GM19023 (cell line): Measurements from ENCODE around the gene SLC29A1.

Experiments
- ATAC-seq: cut with Tn5 transposase; IDR thresholded peaks from one replicate; pipeline ENCODE4 v1.9.1; 2021; ENCODE audit warnings: mild to moderate bottlenecking, moderate library complexity; ENCODE audit not compliant: unreplicated experiment

The SLC29A1 gene

DNA sequence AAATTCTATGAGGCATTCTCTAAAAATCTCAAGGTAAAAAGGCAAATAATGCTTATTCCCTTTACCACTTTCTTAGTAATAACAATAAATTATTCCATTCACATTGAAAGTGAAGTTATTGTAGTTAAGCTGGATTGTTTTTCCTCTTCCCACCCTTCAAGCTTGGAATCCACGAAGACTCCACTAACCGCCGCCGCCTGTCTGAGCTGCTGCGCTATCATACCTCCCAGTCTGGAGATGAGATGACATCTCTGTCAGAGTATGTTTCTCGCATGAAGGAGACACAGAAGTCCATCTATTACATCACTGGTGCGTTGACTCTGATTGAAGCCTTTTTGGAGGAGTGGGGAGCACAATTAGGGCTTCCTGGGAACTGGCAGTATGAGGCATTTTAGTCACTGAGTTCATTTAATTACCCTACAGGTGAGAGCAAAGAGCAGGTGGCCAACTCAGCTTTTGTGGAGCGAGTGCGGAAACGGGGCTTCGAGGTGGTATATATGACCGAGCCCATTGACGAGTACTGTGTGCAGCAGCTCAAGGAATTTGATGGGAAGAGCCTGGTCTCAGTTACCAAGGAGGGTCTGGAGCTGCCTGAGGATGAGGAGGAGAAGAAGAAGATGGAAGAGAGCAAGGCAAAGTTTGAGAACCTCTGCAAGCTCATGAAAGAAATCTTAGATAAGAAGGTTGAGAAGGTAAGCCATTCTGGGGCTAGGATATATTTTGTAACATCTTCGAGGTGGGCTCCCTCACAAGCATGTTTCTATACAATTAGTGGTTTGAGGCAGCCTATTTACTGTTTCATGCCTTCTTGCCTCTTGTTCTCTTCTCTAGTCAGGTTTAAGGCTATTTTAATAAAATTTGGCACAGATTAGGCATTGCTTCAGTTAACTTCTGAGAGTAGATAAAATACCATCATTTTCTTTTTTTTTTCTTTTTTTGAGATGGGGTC is 28.5 kb downstream of the SLC29A1 start:
- ATAC-seq, result no peak

- ATAC-seq, result no peak
Observed at GRCh38 chr6:44253307-44254101, 30.1 kb downstream of the SLC29A1 start.

- ATAC-seq, result no peak
Observed at GRCh38 chr6:44254191-44255104, 31.1 kb downstream of the SLC29A1 start.

GRCh38 chr6:44255105-44255808 is 31.9 kb downstream of the SLC29A1 start:
- no peak for ATAC-seq

DNA sequence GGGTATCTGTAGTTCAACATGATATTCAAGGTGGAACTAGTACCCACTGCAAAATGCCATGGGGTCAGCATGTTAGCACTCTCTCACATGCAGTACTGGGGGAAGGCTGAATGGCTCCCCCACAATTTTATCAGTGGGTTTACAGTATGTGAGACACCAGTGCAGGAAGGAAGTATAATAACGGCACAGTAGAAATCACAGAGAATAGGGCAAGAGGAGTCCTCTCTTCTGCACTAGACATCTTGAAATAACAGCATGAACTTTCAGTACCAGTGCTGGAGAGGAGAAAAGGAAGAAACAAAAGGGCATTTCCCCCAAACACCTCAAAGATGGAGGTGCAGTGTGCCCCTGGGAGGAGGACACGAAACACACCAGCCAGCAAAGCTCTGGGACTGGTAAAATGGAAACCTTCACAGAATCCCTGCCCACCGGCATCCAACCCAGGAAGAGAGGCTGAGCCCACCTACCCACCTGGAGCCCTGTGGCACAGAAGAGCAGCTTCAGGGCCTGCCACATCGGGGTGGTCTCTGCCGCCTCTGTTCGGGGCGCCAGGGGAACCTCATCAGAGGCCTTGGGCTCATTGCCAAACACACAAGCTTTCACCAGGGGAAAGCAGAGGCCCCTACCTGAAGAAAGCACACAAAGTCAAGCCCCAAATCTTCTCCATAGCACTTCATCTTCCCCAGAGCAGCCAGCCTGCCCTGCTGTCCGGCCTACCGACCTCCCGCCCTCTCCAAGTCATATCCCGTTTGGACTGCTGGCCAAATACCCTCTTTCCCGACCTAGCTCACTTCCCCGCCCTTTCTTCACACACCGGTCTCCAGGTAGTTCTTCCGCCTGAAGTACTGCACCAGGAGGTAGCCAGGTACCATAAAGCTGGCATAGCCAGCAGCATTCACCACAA is 32.7 kb downstream of the SLC29A1 start:
- no peak for ATAC-seq

- ATAC-seq, result no peak
Observed at GRCh38 chr6:44256775-44257024, 33.3 kb downstream of the SLC29A1 start.

GRCh38 chr6:44257025-44257752 is 33.8 kb downstream of the SLC29A1 start, which contains the start of gene SLC35B2:
Gene SLC35B2, minus strand, starts transcription at chr6:44257528. Its CDS starts 118 bp downstream, at chr6:44257410.
- peak; percentile 47 for ATAC-seq

- peak; percentile 19 for ATAC-seq
Observed at GRCh38 chr6:44257753-44258324, 34.4 kb downstream of the SLC29A1 start.

GRCh38 chr6:44258325-44258863 is 35.0 kb downstream of the SLC29A1 start:
- ATAC-seq, result no peak

DNA sequence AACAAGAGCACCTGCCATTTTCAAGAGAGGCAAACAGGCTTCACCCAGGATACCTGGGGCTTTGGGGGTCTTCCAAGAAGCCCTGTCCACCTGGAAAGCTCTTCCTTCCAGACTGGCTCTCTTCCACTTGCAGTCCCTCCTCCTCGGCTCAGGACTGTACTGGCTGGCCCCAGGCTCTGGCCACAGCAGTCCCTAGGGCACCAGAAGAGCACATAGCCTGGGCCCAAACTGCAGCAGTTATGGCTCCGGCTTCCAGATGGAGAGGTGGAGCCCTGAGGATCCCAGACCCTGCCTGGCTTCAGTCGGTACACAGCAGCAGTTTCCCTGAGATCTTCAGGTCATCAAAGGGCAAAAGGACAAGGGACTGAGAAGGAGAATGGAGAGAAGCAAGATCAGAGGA is 35.5 kb downstream of the SLC29A1 start:
- ATAC-seq, result no peak

DNA sequence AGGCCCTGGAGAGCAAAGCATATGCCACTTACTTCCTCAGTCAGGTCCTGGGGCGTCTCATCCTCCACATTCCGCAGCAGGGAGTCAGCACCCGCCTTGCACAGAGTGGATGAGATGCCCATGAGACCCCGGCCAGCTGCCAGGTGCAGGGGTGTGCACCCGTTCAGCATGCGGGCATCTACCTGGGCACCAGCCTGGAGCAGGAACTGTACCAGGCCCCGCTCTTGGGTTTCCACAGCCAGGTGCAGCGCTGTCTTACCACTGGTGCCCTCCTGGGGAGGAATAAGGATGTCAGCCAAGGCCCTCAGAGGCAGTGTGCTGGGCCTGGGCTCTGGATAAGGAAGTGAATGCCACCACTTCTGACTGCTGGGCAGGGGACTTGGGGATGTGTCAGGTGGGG is 36.6 kb downstream of the SLC29A1 start:
- ATAC-seq, result no peak

GRCh38 chr6:44260451-44261297 is 37.3 kb downstream of the SLC29A1 start:
- ATAC-seq, result no peak

DNA sequence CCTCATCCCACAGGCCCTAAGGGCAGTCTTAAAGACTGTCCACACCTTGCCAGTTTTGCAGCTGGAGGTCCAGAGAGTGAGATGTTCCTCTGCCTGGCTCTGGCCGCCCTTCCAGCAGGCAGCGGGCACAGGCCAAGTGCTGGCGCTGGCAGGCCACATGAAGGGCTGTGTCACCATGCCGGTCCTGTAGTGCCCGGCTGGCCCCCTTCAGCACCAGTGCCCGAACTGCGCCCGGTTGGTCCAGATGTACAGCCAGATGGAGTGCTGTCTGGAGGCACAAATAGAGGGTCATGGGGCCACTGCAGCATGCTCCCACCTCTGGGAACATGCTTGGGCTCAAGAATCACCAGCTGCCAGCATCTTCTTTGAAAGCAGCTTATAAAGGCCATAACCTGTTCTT is 38.2 kb downstream of the SLC29A1 start:
- no peak for ATAC-seq

DNA sequence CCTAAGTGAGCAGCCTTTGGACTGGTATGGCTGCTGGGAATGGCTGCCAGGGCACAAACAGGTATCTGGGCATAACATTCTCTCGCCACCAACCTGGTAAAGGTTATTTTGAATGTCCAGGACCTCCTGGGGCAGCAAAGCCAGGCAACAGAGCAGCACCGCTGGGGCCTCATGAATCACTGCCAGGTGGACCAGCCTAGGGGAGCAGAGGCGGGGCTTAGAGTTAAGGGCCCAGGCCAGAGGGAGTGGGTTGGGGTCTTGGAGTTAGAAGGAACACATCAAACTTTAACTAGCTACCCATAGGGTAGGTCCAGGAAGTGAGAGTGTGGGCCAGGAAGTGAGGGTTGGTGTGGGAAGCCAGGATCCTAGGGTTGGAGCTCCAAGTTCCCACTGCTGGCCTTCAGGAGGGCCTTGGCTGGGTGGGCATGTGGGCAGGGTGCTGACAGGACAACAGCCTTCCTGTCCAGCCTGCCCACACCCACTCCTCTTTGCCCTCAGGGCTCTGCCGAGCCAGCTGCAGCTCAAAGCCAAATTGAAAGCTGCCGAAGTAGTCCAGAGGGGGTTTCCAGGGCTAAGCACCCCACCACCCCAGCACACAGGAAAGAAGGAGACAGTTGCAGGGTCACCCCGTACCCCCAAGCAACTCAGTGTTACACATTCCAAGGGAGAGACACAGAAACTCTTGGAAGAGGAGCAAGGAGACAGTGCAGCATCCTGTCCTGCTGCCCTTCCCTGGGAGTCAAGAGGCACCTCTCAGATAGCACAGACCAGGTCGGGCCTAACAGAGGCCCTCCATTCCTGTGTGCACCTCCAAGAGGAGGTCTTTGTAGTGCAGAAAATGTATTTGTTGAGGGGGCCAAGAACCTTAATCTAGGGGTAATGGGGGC is 39.3 kb downstream of the SLC29A1 start:
- no peak for ATAC-seq

GRCh38 chr6:44263354-44264100 is 40.1 kb downstream of the SLC29A1 start:
- no peak for ATAC-seq
